Measurements from ENCODE around the gene AAGAB.

GRCh38 chr15:67242708-67243111 lies 11.8 kb downstream of the AAGAB start:
- TF ChIP-seq, protein P1, sequence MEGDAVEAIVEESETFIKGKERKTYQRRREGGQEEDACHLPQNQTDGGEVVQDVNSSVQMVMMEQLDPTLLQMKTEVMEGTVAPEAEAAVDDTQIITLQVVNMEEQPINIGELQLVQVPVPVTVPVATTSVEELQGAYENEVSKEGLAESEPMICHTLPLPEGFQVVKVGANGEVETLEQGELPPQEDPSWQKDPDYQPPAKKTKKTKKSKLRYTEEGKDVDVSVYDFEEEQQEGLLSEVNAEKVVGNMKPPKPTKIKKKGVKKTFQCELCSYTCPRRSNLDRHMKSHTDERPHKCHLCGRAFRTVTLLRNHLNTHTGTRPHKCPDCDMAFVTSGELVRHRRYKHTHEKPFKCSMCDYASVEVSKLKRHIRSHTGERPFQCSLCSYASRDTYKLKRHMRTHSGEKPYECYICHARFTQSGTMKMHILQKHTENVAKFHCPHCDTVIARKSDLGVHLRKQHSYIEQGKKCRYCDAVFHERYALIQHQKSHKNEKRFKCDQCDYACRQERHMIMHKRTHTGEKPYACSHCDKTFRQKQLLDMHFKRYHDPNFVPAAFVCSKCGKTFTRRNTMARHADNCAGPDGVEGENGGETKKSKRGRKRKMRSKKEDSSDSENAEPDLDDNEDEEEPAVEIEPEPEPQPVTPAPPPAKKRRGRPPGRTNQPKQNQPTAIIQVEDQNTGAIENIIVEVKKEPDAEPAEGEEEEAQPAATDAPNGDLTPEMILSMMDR (IDR thresholded peaks at IDR 0.05): no peak
- TF ChIP-seq POLR2AphosphoS5 (IDR thresholded peaks at IDR 0.05; ENCODE audit: low read depth, low read length) (no peak), SIN3A (IDR thresholded peaks at IDR 0.05; ENCODE audit: borderline replicate concordance, insufficient read depth, low read depth, low read length) (no peak)
- TF ChIP-seq, protein P2, sequence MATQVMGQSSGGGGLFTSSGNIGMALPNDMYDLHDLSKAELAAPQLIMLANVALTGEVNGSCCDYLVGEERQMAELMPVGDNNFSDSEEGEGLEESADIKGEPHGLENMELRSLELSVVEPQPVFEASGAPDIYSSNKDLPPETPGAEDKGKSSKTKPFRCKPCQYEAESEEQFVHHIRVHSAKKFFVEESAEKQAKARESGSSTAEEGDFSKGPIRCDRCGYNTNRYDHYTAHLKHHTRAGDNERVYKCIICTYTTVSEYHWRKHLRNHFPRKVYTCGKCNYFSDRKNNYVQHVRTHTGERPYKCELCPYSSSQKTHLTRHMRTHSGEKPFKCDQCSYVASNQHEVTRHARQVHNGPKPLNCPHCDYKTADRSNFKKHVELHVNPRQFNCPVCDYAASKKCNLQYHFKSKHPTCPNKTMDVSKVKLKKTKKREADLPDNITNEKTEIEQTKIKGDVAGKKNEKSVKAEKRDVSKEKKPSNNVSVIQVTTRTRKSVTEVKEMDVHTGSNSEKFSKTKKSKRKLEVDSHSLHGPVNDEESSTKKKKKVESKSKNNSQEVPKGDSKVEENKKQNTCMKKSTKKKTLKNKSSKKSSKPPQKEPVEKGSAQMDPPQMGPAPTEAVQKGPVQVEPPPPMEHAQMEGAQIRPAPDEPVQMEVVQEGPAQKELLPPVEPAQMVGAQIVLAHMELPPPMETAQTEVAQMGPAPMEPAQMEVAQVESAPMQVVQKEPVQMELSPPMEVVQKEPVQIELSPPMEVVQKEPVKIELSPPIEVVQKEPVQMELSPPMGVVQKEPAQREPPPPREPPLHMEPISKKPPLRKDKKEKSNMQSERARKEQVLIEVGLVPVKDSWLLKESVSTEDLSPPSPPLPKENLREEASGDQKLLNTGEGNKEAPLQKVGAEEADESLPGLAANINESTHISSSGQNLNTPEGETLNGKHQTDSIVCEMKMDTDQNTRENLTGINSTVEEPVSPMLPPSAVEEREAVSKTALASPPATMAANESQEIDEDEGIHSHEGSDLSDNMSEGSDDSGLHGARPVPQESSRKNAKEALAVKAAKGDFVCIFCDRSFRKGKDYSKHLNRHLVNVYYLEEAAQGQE (IDR thresholded peaks at IDR 0.05; ENCODE audit: insufficient read depth in 1 of 2, low read depth in 2 of 2, low read length in 1 of 2): no peak

All from Panc1 (cell line).